Transverse colon (tissue), 4 donors: ENCODE measurements around the gene RASL12. TPM values are rescaled to one million over a fixed set of nuclear protein-coding genes. Genes with fewer than 3 reads are reported as not detected.

ENCODE experiments used
- DNase-seq: peaks from one replicate; pipeline ENCODE4 v3.0.0-alpha.2; 2019
- H3K27ac ChIP-seq, 4 donors: fragments of 200-600 bp; sonication (generic); 2 replicates each; pipeline ENCODE4 v1.5.1; 2016 to 2018; ENCODE audit warnings: inconsistent platforms in 4 of 4
- H3K27me3 ChIP-seq: fragments of 200-600 bp; sonication (generic); 2 replicates; pipeline ENCODE4 v1.5.1; 2017; ENCODE audit warnings: inconsistent platforms
- H3K36me3 ChIP-seq, 4 donors: fragments of 200-600 bp; sonication (generic); 2 replicates each; pipeline ENCODE4 v1.5.1; 2017 to 2019; ENCODE audit warnings: inconsistent platforms in 4 of 4
- H3K4me1 ChIP-seq, 4 donors: fragments of 200-600 bp; sonication (generic); 2 replicates each; pipeline ENCODE4 v1.5.1; 2017 to 2020; ENCODE audit warnings: inconsistent platforms in 4 of 4
- H3K4me3 ChIP-seq, 4 donors: fragments of 200-600 bp; sonication (generic); 1 replicate in 1 of 4; 2 replicates in 3 of 4; pipeline versions ENCODE4 v1.5.1 to v1.6.1; 2017 to 2019; ENCODE audit warnings: inconsistent platforms in 4 of 4
- H3K9me3 ChIP-seq, 2 donors: fragments of 200-600 bp; sonication (generic); 2 replicates each; pipeline ENCODE4 v1.5.1; 2017 to 2019; ENCODE audit warnings: inconsistent platforms in 2 of 2
- CTCF ChIP-seq, 5 experiments: fragments of 200-600 bp in 3 of 5; fragments of 450-650 bp in 2 of 5; sonication (generic) in 3 of 5; IDR thresholded peaks; 1 replicate in 2 of 5; 2 replicates in 3 of 5; pipeline ENCODE4 v1.5.1; 2016 to 2017; ENCODE audit warnings: antibody characterized with exemption in 5 of 5, inconsistent platforms in 3 of 5, mild to moderate bottlenecking in 2 of 5, moderate library complexity in 1 of 5
- EP300 ChIP-seq: sonication (generic); formaldehyde crosslinking; IDR thresholded peaks from one replicate; pipeline ENCODE4 v1.6.1; 2017; ENCODE audit warnings: antibody characterized with exemption, low read depth
- POLR2A ChIP-seq: fragments of 450-650 bp; IDR thresholded peaks from one replicate; pipeline ENCODE4 v1.6.1; 2016; ENCODE audit warnings: antibody characterized with exemption, mild to moderate bottlenecking, moderate library complexity
- POLR2AphosphoS5 ChIP-seq, 3 donors: sonication (generic); formaldehyde crosslinking; IDR thresholded peaks; one replicate each; pipeline ENCODE4 v1.6.1; 2016; ENCODE audit warnings: antibody characterized with exemption in 3 of 3
- WGBS, 2 donors: methylation state at CpG; one replicate each; pipeline ENCODE4 v1.1.5; 2018; ENCODE audit warnings: low coverage in 1 of 2; 5-methylcytosine and 5-hydroxymethylcytosine counted together
- in situ Hi-C, 4 donors: fragments of 200-750 bp; cut with MboI; loops; one replicate each; pipeline versions ENCODE4 v1.15.0 to v1.15.1; 2017; ENCODE audit warnings: low sequenced_read_pairs in 3 of 4, low pct_ligation_motif_present in 1 of 4, low pct_unique_long_range_greater_than_20kb in 1 of 4
- intact Hi-C: fragments of 100-400 bp; cut with DNase I; formaldehyde crosslinking; loops from one replicate; pipeline ENCODE4 v1.15.1; 2023; ENCODE audit warnings: low total_unique reads
- total RNA-seq, 4 donors: library from RNA; depleted of rRNA; stranded (reverse); fragments of >200 nt; gene quantifications; one replicate each; pipeline ENCODE4 v1.1.0, GENCODE V29; 2016

Gene RASL12
- total RNA-seq, 4 donors from 2014 or later: 13.9 to 46.8 (median 16.4) TPM

DNA sequence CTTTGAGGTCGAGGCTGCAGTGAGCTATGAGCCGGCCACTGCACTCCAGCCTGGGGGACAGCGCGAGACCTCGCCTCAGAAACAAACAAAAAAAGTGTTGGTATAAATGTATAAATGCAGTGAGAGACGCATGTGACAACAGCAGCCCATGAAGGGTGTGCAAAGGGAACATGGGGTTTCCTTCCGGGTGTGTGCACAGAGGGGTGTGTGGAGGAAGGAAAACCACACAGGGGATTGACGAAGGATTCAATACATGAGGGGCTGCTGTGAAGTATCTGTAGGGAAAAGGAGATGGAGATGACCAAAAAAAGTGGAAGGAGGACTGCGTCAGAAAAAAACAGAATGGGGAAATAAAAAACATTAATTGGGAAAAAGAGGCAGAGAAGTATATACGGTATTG lies 39.5 kb downstream of the RASL12 start:
- DNase-seq: no peak
- in situ Hi-C loops (loop anchor here in 3 of 4 donors (25.0 kb wide), 1 partner anchor 259 kb away; the partner anchor contains the start of genes PARP16 (in 3 of the 3) and RNU5A-1 (in 3 of the 3)), intact Hi-C loops (no loop called here)
- WGBS, 2 donors: 14 to 20% methylated on average over 5 to 10 of the region's 10 CpGs
- peak overlapping the region; percentile 62 to 98 (median 91) for H3K4me3 ChIP-seq
- TF ChIP-seq CTCF (IDR thresholded peaks at IDR 0.05) (no peak), POLR2A (no peak), POLR2AphosphoS5 (IDR thresholded peaks at IDR 0.05) (no peak), EP300 (no peak)
- peaks cover 11 to 18% (median 12%) of the 10 kb centered on the region in 4 donors for H3K4me1 ChIP-seq
- peaks cover 0 to 20% (median 7%) of the 10 kb centered on the region in 4 donors for H3K36me3 ChIP-seq
- H3K27ac ChIP-seq: peak overlapping the region; percentile 85 to 91 (median 89)
- no peaks in the 10 kb centered on the region for H3K9me3 ChIP-seq
- H3K27me3 ChIP-seq: no peaks in the 10 kb centered on the region

DNA sequence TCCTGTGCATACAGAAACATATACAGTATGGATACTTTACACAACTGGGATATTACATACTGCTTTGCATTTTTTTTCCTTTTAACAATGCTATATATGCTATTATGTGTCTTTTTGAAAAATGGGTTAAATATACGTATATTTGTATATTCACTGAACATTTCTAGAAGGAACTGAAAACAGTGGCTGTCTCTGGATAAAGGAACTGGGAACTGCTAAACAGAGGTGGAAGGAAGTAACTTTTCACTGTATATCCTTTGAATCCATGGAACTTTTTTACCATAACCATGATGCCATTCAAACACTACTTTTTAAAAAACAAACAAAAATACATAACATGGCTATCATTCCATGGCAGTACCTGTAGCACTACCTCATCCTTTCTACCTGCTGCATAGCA lies 40.2 kb downstream of the RASL12 start:
- intact Hi-C loops: no loop called here
- Histone ChIP-seq H3K27ac (peak overlapping the region in 1 of 4 donors; percentile 91), H3K4me1 (peaks cover 9 to 13% (median 11%) of the 10 kb centered on the region in 4 donors), H3K9me3 (no peaks in the 10 kb centered on the region), H3K4me3 (peak overlapping the region in 1 of 4 donors; percentile 88), H3K27me3 (no peaks in the 10 kb centered on the region), H3K36me3 (peaks cover 0 to 25% (median 9%) of the 10 kb centered on the region in 4 donors)
- TF ChIP-seq CTCF (IDR thresholded peaks at IDR 0.05): no peak
- DNase-seq: no peak
- in situ Hi-C loops: loop anchor here in 3 of 4 donors (25.0 kb wide), 1 partner anchor 260 kb away; the partner anchor contains the start of genes PARP16 (in 3 of the 3) and RNU5A-1 (in 3 of the 3)
- 70 to 71% methylated on average over 1 of the region's 1 CpG for WGBS, 2 donors

- WGBS, 2 donors: 88 to 91% methylated on average over 6 of the region's 6 CpGs
- no peak overlapping the region for H3K27ac ChIP-seq
- in situ Hi-C loops: loop anchor here in 3 of 4 donors (25.0 kb wide), 1 partner anchor 261 kb away; the partner anchor contains the start of genes PARP16 (in 3 of the 3) and RNU5A-1 (in 3 of the 3)
These were observed 41.0 kb downstream of the RASL12 start for GRCh38 chr15:65026756-65027155.

DNA sequence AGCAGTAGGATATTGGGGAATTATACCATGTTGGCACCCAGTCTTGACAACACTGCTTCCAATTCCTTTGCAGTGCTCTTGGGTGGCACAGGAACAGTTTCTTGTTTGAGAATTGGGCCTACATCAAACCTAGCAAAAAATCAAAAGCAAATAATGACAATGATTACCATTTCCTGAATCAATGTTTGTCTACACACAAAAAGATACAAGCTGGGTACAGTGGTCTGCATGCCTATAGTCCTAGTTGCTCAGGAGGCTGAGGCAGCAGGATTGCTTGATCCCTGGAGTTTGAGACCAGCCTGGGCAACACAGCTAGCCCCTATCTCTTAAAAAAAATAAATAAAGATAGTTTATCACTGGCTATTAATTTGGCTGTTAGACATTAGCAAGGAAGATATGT lies 46.3 kb downstream of the RASL12 start:
- no peaks in the 10 kb centered on the region for H3K4me1 ChIP-seq
- intact Hi-C loops (no loop called here), in situ Hi-C loops (loop anchor here in 1 of 4 donors (25.0 kb wide), 1 partner anchor 609 kb away; no protein-coding TSS in a partner anchor)
- peaks cover 0 to 72% (median 31%) of the 10 kb centered on the region in 4 donors for H3K36me3 ChIP-seq
- TF ChIP-seq CTCF (IDR thresholded peaks at IDR 0.05) (no peak), EP300 (no peak), POLR2A (no peak), POLR2AphosphoS5 (IDR thresholded peaks at IDR 0.05) (no peak)
- no peaks in the 10 kb centered on the region for H3K9me3 ChIP-seq
- no peak for DNase-seq
- H3K27ac ChIP-seq: no peak overlapping the region
- no peaks in the 10 kb centered on the region for H3K27me3 ChIP-seq
- H3K4me3 ChIP-seq: no peak overlapping the region

More at GRCh38 chr15:65026756-65027155, 41.0 kb downstream of the RASL12 start:
- H3K9me3 ChIP-seq: no peaks in the 10 kb centered on the region
- H3K27me3 ChIP-seq: no peaks in the 10 kb centered on the region
- TF ChIP-seq POLR2AphosphoS5 (IDR thresholded peaks at IDR 0.05) (no peak), CTCF (IDR thresholded peaks at IDR 0.05) (no peak), EP300 (no peak), POLR2A (no peak)
- H3K36me3 ChIP-seq: peaks cover 0 to 31% (median 13%) of the 10 kb centered on the region in 4 donors
- peaks cover 9 to 11% (median 11%) of the 10 kb centered on the region in 4 donors for H3K4me1 ChIP-seq
- no peak overlapping the region for H3K4me3 ChIP-seq
- no peak for DNase-seq
- intact Hi-C loops: no loop called here
